GM18907 (cell line): ENCODE measurements around the gene DVL1.

Experiments
- ATAC-seq: cut with Tn5 transposase; IDR thresholded peaks from one replicate; pipeline ENCODE4 v1.9.1; 2021; ENCODE audit warnings: mild to moderate bottlenecking, moderate library complexity; ENCODE audit not compliant: unreplicated experiment

The DVL1 gene

GRCh38 chr1:1299686-1300351, 49.4 kb downstream of the DVL1 start:
- no peak for ATAC-seq

GRCh38 chr1:1298861-1299685, 50.1 kb downstream of the DVL1 start:
- no peak for ATAC-seq

GRCh38 chr1:1297802-1298424, 51.3 kb downstream of the DVL1 start:
- no peak for ATAC-seq

GRCh38 chr1:1296070-1297061, 52.9 kb downstream of the DVL1 start:
- no peak for ATAC-seq

GRCh38 chr1:1295154-1295923, 53.9 kb downstream of the DVL1 start:
- no peak for ATAC-seq

GRCh38 chr1:1294250-1294890, 54.8 kb downstream of the DVL1 start:
- no peak for ATAC-seq

- no peak for ATAC-seq
Measured at GRCh38 chr1:1293263-1294249, 55.7 kb downstream of the DVL1 start.

GRCh38 chr1:1292851-1293250, 56.4 kb downstream of the DVL1 start:
- ATAC-seq, result no peak

- no peak for ATAC-seq
Measured at GRCh38 chr1:1292442-1292779, 56.8 kb downstream of the DVL1 start.

GRCh38 chr1:1291548-1292441, 57.4 kb downstream of the DVL1 start:
- peak; percentile 41 for ATAC-seq

- no peak for ATAC-seq
Measured at GRCh38 chr1:1291023-1291528, 58.1 kb downstream of the DVL1 start.

GRCh38 chr1:1290238-1290731, 58.9 kb downstream of the DVL1 start:
- no peak for ATAC-seq

- ATAC-seq, result no peak
Measured at GRCh38 chr1:1287288-1288110, 61.7 kb downstream of the DVL1 start.

- ATAC-seq, result no peak
Measured at GRCh38 chr1:1286313-1287261, 62.6 kb downstream of the DVL1 start.
